RWPE1 (cell line): ENCODE results near the gene SOX8.
"Not testable (repeated sequence)": the region's sequence is repeated elsewhere in the genome, so short reads cannot be mapped to it uniquely, and the experiment has no call there.

ENCODE experiments used
- CTCF ChIA-PET: fragments of 350-600 bp; sonication (Branson Sonifier 250); formaldehyde crosslinking; extraction: SDS; loops from one replicate; lab custom pipeline; 2021; lab: Yijun Ruan, JAX
- POLR2A ChIA-PET: fragments of 400-600 bp; formaldehyde crosslinking; extraction: SDS; loops from one replicate; lab custom pipeline; 2020; ENCODE audit warnings: antibody characterized with exemption; ENCODE audit not compliant: low non-redundant PET; lab: Yijun Ruan, JAX
- DNase-seq: peaks from one replicate; pipeline ENCODE4 v3.0.0; 2012; ENCODE audit warnings: low spot score
- H3K27ac ChIP-seq: fragments of 450-650 bp; 2 replicates; pipeline ENCODE4 v1.5.1; 2017
- TF ChIP-seq, protein P1 (sequence below): fragments of 450-650 bp; conservative IDR thresholded peaks from 2 replicates; pipeline ENCODE4 v1.5.1; 2017; ENCODE audit warnings: low read depth, mild to moderate bottlenecking

Gene SOX8

DNA sequence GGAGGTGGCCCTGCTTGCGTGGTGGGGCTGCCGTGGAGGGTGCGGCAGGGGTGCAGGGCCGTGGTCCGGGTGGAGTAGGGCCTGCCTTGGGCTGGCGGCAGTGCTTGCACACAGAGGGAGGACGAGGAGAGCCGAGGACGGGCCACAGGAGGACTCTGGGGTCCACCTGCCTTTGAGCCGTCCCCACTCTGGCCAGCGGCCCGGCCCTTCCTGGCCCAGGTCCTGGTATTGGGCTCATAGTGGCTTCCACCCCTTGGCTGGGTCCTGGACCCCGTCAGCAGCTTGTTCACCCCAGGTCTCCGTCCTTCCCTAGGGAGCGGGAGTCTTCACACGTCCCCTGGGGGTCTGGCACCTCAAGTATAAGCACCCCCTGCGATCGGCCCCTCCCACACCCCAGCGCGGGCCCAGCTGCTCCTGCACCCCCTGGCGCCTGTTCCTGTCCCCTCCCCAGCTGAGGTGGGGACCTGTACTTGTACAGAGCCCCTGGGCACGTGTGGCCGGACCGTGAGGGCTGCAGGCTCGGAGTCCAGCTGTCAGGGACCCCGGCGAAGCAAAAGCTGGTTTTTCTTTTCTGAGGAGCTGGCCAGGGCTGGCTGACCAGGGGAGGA, 40.1 kb downstream of the SOX8 start:
- DNase-seq: no peak
- CTCF ChIA-PET: interaction anchor here (0.6 kb wide), 1 partner anchor 18 kb away, joined by 3 read pairs; no protein-coding TSS in a partner anchor
- POLR2A ChIA-PET: no interaction called here
- H3K27ac ChIP-seq: no peak overlapping the region
- TF ChIP-seq, protein P1, sequence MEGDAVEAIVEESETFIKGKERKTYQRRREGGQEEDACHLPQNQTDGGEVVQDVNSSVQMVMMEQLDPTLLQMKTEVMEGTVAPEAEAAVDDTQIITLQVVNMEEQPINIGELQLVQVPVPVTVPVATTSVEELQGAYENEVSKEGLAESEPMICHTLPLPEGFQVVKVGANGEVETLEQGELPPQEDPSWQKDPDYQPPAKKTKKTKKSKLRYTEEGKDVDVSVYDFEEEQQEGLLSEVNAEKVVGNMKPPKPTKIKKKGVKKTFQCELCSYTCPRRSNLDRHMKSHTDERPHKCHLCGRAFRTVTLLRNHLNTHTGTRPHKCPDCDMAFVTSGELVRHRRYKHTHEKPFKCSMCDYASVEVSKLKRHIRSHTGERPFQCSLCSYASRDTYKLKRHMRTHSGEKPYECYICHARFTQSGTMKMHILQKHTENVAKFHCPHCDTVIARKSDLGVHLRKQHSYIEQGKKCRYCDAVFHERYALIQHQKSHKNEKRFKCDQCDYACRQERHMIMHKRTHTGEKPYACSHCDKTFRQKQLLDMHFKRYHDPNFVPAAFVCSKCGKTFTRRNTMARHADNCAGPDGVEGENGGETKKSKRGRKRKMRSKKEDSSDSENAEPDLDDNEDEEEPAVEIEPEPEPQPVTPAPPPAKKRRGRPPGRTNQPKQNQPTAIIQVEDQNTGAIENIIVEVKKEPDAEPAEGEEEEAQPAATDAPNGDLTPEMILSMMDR: no peak

DNA sequence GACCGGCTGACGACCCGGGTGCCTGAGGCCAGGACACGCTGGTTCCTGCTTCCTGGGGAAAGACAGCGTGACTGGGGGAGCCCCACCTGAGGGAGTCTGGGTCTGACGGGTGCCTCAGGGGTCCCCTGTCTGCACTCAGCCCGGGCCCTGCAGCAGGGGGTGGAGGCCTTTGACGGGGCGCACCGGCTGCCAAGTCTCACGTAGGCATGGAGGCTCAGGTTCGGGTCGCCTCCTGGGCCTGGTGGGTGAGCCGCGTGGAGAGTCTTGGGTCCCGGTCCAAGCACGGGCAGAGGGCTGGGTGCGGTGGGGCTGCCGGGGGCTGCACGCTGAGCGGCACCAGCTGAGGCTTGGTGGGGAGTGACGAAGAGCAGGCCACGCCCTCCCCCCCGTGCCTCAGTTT, 40.9 kb downstream of the SOX8 start:
- no peak for DNase-seq
- POLR2A ChIA-PET: no interaction called here
- TF ChIP-seq, protein P1: no peak
- CTCF ChIA-PET: interaction anchor here (0.6 kb wide), 1 partner anchor 17 kb away, joined by 3 read pairs; no protein-coding TSS in a partner anchor
- H3K27ac ChIP-seq: no peak overlapping the region

DNA sequence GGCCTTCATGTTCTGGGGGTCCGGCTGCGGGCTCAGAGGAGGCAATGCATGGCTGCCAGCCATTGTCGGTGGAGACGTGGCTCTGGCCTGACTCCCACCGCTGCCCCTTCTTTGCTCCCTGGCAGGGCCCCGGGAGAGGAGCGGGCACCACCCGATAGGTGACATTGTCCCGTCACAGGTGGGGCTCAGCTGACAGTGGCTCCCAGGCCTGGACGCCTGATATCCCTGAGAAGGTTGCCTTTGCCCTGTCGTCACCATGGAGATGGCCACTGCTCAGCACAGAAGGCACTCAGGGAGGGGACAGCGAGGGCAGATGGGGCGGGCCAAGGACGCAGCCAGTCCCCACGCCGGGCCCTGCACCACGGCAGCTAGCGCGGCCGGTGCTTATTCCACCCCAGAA, 42.6 kb downstream of the SOX8 start:
- POLR2A ChIA-PET: no interaction called here
- CTCF ChIA-PET: no interaction called here
- DNase-seq: no peak
- H3K27ac ChIP-seq: no peak overlapping the region
- TF ChIP-seq, protein P1: no peak

DNA sequence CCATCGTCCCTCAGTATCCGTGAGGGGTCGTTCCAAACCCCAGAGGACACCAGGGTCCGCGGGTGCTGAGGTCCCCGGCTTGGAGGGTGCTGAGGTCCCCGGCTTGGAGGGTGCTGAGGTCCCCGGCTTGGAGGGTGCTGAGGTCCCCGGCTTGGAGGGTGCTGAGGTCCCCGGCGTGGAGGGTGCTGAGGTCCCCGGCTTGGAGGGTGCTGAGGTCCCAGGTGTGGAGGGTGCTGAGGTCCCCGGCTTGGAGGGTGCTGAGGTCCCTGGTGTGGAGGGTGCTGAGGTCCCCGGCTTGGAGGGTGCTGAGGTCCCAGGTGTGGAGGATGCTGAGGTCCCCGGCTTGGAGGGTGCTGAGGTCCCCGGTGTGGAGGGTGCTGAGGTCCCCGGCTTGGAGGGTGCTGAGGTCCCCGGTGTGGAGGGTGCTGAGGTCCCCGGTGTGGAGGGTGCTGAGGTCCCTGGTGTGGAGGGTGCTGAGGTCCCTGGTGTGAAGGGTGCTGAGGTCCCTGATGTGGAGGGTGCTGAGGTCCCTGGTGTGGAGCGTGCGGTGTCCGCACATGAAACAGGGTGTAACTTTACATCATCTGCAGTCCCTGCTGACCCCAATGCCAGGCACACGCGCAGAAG, 43.7 kb downstream of the SOX8 start:
- DNase-seq, CTCF ChIA-PET, POLR2A ChIA-PET, H3K27ac ChIP-seq: not testable (repeated sequence)

DNA sequence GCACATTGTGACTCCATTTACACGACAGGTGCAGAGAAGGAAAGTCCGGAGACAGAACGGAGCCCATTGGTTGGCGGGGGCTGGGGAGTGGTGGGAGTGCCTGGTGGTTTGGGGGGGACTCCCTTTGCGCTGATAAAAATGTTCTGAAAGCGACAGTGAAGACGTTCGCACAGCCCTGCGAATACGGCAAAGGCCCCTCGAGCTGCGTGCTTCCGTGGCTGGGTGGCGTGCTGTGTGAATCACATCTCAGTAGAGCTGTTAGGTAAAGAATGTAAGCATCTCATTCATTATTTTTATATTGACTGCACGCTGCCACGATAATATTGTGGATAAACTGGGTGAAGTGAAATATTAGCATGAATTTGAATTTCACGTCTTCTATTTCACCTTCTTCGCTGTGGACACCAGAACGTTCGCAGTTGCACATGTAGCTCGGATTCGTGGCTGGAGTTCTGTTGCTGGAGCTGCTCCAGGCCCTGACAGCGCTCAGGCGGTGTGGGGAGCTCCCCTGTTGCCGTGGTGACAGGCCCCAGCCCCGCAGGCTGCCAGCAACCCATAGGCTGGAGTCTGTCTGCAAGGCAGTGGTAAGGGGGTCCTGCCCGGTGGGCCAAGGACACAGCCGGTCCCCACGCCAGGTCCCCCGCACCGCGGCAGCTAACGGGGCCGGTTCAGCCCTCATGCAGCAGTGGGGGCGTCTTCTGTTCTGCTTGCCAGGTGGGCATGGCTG, 44.6 kb downstream of the SOX8 start:
- TF ChIP-seq, protein P1: no peak
- no peak overlapping the region for H3K27ac ChIP-seq
- DNase-seq: no peak
- ChIA-PET POLR2A (no interaction called here), CTCF (interaction anchor here (0.6 to 1.0 kb wide), 3 partner anchors 29 to 895 kb away, joined by 3 read pairs; no protein-coding TSS in a partner anchor)

DNA sequence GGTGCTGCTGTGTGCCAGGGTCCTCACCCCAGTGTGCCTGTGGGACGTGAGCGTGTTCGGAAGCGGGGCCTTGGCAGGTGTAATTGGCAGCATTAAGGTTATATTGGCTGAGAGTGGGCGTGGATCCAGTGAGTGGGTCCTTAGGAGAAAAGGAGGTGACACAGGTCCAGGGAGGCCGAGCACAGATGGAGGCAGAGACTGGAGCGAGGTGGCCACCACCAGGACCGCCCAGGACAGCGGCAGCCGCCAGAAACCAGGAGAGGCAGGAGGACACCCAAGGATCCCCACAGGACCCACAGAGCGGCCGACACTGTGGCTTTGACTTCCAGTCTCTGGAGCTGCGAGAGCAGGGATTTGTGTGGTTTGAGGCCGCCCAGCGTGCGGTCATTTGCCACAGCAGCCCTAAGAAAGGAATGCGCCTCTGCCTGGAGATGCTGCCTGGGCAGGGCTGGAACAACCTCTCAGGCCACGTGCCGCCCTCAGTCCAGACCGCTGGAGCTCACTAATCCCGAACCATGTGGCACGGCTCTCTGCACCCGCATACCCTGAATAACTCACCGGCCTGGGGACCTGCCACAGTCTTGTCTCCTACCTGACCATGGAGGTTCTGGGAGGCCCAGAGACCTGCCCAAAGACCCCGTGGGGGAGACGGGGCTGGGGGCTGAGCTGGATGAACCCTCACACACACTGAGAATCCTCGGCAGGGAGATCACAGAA, 45.4 kb downstream of the SOX8 start:
- ChIA-PET POLR2A (no interaction called here), CTCF (interaction anchor here (0.8 to 1.0 kb wide), 2 partner anchors 28 to 30 kb away, joined by 3 read pairs; no protein-coding TSS in a partner anchor)
- no peak for DNase-seq
- TF ChIP-seq, protein P1: no peak
- H3K27ac ChIP-seq: no peak overlapping the region
